Esophagus squamous epithelium (tissue), 5 donors: ENCODE measurements around the gene ZFP30. TPM values are rescaled to one million over a fixed set of nuclear protein-coding genes. Genes with fewer than 3 reads are reported as not detected.
A peak's percentile ranks its signal among the peaks of the same experiment; 100 is the strongest.

Source experiments
- DNase-seq: peaks from one replicate; lab custom pipeline; 2025; lab: John Stamatoyannopoulos, UW
- H3K27ac ChIP-seq, 4 donors: fragments of 200-600 bp; sonication (generic); one replicate each; pipeline ENCODE4 v1.5.1; 2016 to 2019; ENCODE audit warnings: mild to moderate bottlenecking in 1 of 4
- H3K27me3 ChIP-seq, 4 donors: fragments of 200-600 bp; sonication (generic); 1 replicate in 3 of 4; 2 replicates in 1 of 4; pipeline versions ENCODE4 v1.5.1 to v1.6.0; 2017 to 2021; ENCODE audit warnings: antibody characterized with exemption in 1 of 4
- H3K36me3 ChIP-seq, 3 donors: fragments of 200-600 bp; sonication (generic); one replicate each; pipeline ENCODE4 v1.5.1; 2016 to 2019
- H3K4me1 ChIP-seq, 3 donors: fragments of 200-600 bp; sonication (generic); one replicate each; pipeline ENCODE4 v1.5.1; 2017 to 2019
- H3K4me3 ChIP-seq, 4 donors: fragments of 200-600 bp; sonication (generic); 1 replicate in 3 of 4; 2 replicates in 1 of 4; pipeline ENCODE4 v1.5.1; 2016 to 2019; ENCODE audit warnings: mild to moderate bottlenecking in 2 of 4, moderate library complexity in 1 of 4
- H3K9me3 ChIP-seq, 3 donors: fragments of 200-600 bp; sonication (generic); one replicate each; pipeline ENCODE4 v1.5.1; 2016 to 2019
- POLR2A ChIP-seq, 4 donors: fragments of 450-650 bp; IDR thresholded peaks; one replicate each; pipeline ENCODE4 v1.6.1; 2017; ENCODE audit warnings: antibody characterized with exemption in 4 of 4, mild to moderate bottlenecking in 4 of 4, moderate library complexity in 3 of 4
- WGBS, 2 donors: methylation state at CpG; one replicate each; pipeline ENCODE4 v1.1.5; 2018; 5-methylcytosine and 5-hydroxymethylcytosine counted together
- intact Hi-C: fragments of 100-400 bp; cut with DNase I; formaldehyde crosslinking; loops from one replicate; pipeline ENCODE4 v1.15.0; 2022
- total RNA-seq, 4 donors: library from RNA; depleted of rRNA; stranded (reverse); fragments of >200 nt; gene quantifications; one replicate each; pipeline ENCODE4 v1.1.0, GENCODE V29; 2016
- TF ChIP-seq, protein P1 (sequence below), 6 experiments: fragments of 450-650 bp in 4 of 6; fragments of 200-600 bp in 2 of 6; sonication (generic) in 2 of 6; IDR thresholded peaks; one replicate each; pipeline ENCODE4 v1.5.1; 2016 to 2019; ENCODE audit warnings: antibody characterized with exemption in 6 of 6, mild to moderate bottlenecking in 4 of 6, moderate library complexity in 4 of 6
- donor health status: DM: yes; HTN: yes; CAD: no.

The ZFP30 gene
- 10 to 100 TPM in 1 of 4 donors, 1 to 10 TPM in 3; 3.4 to 13.9 (median 5.3) TPM for total RNA-seq

- TF ChIP-seq, protein P1, sequence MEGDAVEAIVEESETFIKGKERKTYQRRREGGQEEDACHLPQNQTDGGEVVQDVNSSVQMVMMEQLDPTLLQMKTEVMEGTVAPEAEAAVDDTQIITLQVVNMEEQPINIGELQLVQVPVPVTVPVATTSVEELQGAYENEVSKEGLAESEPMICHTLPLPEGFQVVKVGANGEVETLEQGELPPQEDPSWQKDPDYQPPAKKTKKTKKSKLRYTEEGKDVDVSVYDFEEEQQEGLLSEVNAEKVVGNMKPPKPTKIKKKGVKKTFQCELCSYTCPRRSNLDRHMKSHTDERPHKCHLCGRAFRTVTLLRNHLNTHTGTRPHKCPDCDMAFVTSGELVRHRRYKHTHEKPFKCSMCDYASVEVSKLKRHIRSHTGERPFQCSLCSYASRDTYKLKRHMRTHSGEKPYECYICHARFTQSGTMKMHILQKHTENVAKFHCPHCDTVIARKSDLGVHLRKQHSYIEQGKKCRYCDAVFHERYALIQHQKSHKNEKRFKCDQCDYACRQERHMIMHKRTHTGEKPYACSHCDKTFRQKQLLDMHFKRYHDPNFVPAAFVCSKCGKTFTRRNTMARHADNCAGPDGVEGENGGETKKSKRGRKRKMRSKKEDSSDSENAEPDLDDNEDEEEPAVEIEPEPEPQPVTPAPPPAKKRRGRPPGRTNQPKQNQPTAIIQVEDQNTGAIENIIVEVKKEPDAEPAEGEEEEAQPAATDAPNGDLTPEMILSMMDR (IDR thresholded peaks at IDR 0.05), result no peak
- TF ChIP-seq POLR2A (IDR thresholded peaks at IDR 0.05), result peak in 1 of 4 donors; percentile 60
- no peaks in the 10 kb centered on the region for H3K27me3 ChIP-seq
- intact Hi-C loops, result no loop called here
- H3K9me3 ChIP-seq, result peaks cover 0 to 6% (median 4%) of the 10 kb centered on the region in 3 donors
- peak within 1 kb of the TSS; percentile 84 to 98 (median 96) for H3K27ac ChIP-seq
- H3K36me3 ChIP-seq, result peaks cover 0 to 14% (median 0%) of the 10 kb centered on the region in 3 donors
- peak within 1 kb of the TSS; percentile 56 to 93 (median 83) for H3K4me3 ChIP-seq
- peaks cover 0 to 31% (median 19%) of the 10 kb centered on the region in 3 donors for H3K4me1 ChIP-seq
- peak; percentile 1 for DNase-seq
- WGBS, 2 donors, result 0% methylated on average over 2 to 3 of the region's 34 CpGs
Measured at GRCh38 chr19:37655301-37655688, at the start of gene ZFP30. TSS of gene ZFP30 (minus strand) at chr19:37655465. CDS start at chr19:37647822, 7,643 bp downstream.

GRCh38 chr19:37699057-37699456 is 43.8 kb upstream of the ZFP30 start:
- TF ChIP-seq, protein P1 (IDR thresholded peaks at IDR 0.05), result no peak
- TF ChIP-seq POLR2A (IDR thresholded peaks at IDR 0.05), result no peak
- intact Hi-C loops, result no loop called here
- H3K36me3 ChIP-seq, result peaks cover 3 to 73% (median 5%) of the 10 kb centered on the region in 3 donors

DNA sequence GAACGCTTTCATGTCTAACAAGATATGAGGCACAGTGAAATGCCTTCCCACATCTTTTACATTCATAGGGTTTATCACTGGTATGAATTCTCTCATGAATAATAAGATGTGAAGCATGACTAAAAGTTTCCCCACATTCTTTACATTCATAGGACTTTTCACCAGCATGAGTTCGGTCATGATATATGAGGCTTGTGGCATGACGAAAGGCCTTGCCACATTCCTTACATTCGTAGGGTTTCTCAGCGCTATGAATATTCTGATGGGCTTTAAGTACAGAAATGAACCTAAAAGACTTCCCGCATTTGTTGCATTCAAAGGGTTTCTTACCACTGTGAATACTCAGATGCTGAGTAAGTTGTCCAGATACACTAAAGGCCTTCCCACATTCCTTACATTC is 43.0 kb upstream of the ZFP30 start:
- H3K27ac ChIP-seq, result no peak overlapping the region
- H3K9me3 ChIP-seq, result peaks cover 0 to 79% (median 22%) of the 10 kb centered on the region in 3 donors
- no peak for DNase-seq
- no peak for TF ChIP-seq POLR2A (IDR thresholded peaks at IDR 0.05)
- TF ChIP-seq, protein P1 (IDR thresholded peaks at IDR 0.05), result no peak
- intact Hi-C loops, result no loop called here
- 96 to 99% methylated on average over 6 of the region's 6 CpGs for WGBS, 2 donors
- no peaks in the 10 kb centered on the region for H3K4me1 ChIP-seq
- no peak overlapping the region for H3K4me3 ChIP-seq
- no peaks in the 10 kb centered on the region for H3K27me3 ChIP-seq
- peaks cover 3 to 64% (median 5%) of the 10 kb centered on the region in 3 donors for H3K36me3 ChIP-seq

More at GRCh38 chr19:37699057-37699456, 43.8 kb upstream of the ZFP30 start:
- Histone ChIP-seq H3K27me3 (no peaks in the 10 kb centered on the region), H3K9me3 (peaks cover 0 to 77% (median 22%) of the 10 kb centered on the region in 3 donors), H3K4me3 (no peak overlapping the region), H3K27ac (no peak overlapping the region), H3K4me1 (no peaks in the 10 kb centered on the region)
- WGBS, 2 donors, result 93 to 94% methylated on average over 5 of the region's 5 CpGs
- DNase-seq, result no peak

GRCh38 chr19:37695144-37695899 is 40.1 kb upstream of the ZFP30 start:
- no peak for DNase-seq
- peaks cover 0 to 69% (median 22%) of the 10 kb centered on the region in 3 donors for H3K9me3 ChIP-seq
- TF ChIP-seq POLR2A (IDR thresholded peaks at IDR 0.05), result no peak
- TF ChIP-seq, protein P1 (IDR thresholded peaks at IDR 0.05), result no peak
- no peak overlapping the region for H3K27ac ChIP-seq
- intact Hi-C loops, result no loop called here
- peaks cover 3 to 35% (median 5%) of the 10 kb centered on the region in 3 donors for H3K36me3 ChIP-seq
- H3K4me3 ChIP-seq, result no peak overlapping the region
- H3K4me1 ChIP-seq, result peaks cover 0 to 21% (median 0%) of the 10 kb centered on the region in 3 donors
- WGBS, 2 donors, result 69 to 75% methylated on average over 3 of the region's 3 CpGs
- no peaks in the 10 kb centered on the region for H3K27me3 ChIP-seq
